Progenitor cell of endocrine pancreas (in vitro differentiated cells): Measurements from ENCODE around the gene MARCHF10. TPM values are rescaled to one million over a fixed set of nuclear protein-coding genes. Genes with fewer than 3 reads are reported as not detected.

Experiments
- DNase-seq: peaks from one replicate; pipeline ENCODE4 v3.0.0; 2021; ENCODE audit warnings: low spot score; ENCODE audit not compliant: unreplicated experiment
- H3K27ac Mint-ChIP-seq: 2 replicates; pipeline ENCODE4 v1.8.0; 2021; ENCODE audit warnings: mild to moderate bottlenecking, moderate library complexity, mixed read lengths
- H3K27me3 Mint-ChIP-seq: 2 replicates; pipeline ENCODE4 v1.8.0; 2021; ENCODE audit warnings: mixed read lengths
- H3K36me3 Mint-ChIP-seq: 2 replicates; pipeline ENCODE4 v1.8.0; 2022; ENCODE audit warnings: mixed read lengths; ENCODE audit not compliant: insufficient read depth
- H3K4me1 Mint-ChIP-seq: 2 replicates; pipeline ENCODE4 v1.8.0; 2021; ENCODE audit warnings: low read depth, mixed read lengths
- H3K4me3 Mint-ChIP-seq: 2 replicates; pipeline ENCODE4 v1.8.0; 2021; ENCODE audit warnings: low read depth, mild to moderate bottlenecking, moderate library complexity, mixed read lengths
- H3K9me3 Mint-ChIP-seq: 2 replicates; pipeline ENCODE4 v1.8.0; 2021; ENCODE audit warnings: low read depth, mixed read lengths
- total RNA-seq: library from RNA; stranded (reverse); gene quantifications from 2 replicates; pipeline ENCODE4 v1.2.1, GENCODE V29; 2021
- TF ChIP-seq, protein P1 (sequence below): fragments of 200-600 bp; sonication (generic); IDR thresholded peaks from one replicate; pipeline ENCODE4 v1.5.0; 2021; ENCODE audit warnings: antibody characterized with exemption, mild to moderate bottlenecking; ENCODE audit not compliant: unreplicated experiment

MARCHF10 gene
- total RNA-seq, 1 donor from 2014 or later = not detected

GRCh38 chr17:62658136-62658920, 149.8 kb downstream of the MARCHF10 start:
- no peaks in the 10 kb centered on the region for H3K36me3 Mint-ChIP-seq
- H3K4me3 Mint-ChIP-seq = no peak overlapping the region
- DNase-seq = no peak
- peaks cover 4% of the 10 kb centered on the region for H3K4me1 Mint-ChIP-seq
- peaks cover 7% of the 10 kb centered on the region for H3K9me3 Mint-ChIP-seq
- peaks cover 4% of the 10 kb centered on the region for H3K27me3 Mint-ChIP-seq
- TF ChIP-seq, protein P1, sequence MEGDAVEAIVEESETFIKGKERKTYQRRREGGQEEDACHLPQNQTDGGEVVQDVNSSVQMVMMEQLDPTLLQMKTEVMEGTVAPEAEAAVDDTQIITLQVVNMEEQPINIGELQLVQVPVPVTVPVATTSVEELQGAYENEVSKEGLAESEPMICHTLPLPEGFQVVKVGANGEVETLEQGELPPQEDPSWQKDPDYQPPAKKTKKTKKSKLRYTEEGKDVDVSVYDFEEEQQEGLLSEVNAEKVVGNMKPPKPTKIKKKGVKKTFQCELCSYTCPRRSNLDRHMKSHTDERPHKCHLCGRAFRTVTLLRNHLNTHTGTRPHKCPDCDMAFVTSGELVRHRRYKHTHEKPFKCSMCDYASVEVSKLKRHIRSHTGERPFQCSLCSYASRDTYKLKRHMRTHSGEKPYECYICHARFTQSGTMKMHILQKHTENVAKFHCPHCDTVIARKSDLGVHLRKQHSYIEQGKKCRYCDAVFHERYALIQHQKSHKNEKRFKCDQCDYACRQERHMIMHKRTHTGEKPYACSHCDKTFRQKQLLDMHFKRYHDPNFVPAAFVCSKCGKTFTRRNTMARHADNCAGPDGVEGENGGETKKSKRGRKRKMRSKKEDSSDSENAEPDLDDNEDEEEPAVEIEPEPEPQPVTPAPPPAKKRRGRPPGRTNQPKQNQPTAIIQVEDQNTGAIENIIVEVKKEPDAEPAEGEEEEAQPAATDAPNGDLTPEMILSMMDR = no peak
- H3K27ac Mint-ChIP-seq = no peak overlapping the region

DNA sequence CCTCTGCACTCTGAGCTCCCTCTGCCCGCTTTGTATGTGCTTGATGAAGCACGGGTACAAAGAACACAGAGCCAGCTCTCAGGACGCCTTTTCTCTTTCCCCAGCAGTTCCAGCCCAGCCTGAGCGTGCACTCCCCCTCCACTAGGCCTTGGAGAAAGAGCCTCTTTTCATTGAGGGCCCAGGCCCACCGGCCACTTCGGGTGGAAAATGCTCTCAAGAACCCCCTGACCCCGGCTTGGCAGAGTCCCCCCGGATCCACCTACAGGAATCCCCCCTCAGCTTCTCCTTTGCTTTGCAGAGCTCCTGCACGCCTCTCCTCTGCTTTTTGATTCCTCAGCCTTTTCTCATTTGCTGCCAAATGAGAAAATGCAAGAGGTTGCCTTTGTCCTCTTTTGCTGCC, 150.4 kb downstream of the MARCHF10 start:
- H3K9me3 Mint-ChIP-seq = peaks cover 7% of the 10 kb centered on the region
- peaks cover 4% of the 10 kb centered on the region for H3K27me3 Mint-ChIP-seq
- H3K4me3 Mint-ChIP-seq = no peak overlapping the region
- peaks cover 4% of the 10 kb centered on the region for H3K4me1 Mint-ChIP-seq
- no peak for DNase-seq
- TF ChIP-seq, protein P1 = no peak
- no peak overlapping the region for H3K27ac Mint-ChIP-seq
- H3K36me3 Mint-ChIP-seq = no peaks in the 10 kb centered on the region

GRCh38 chr17:62657145-62657665, 150.9 kb downstream of the MARCHF10 start:
- H3K4me3 Mint-ChIP-seq = no peak overlapping the region
- peaks cover 7% of the 10 kb centered on the region for H3K9me3 Mint-ChIP-seq
- no peak for DNase-seq
- peaks cover 4% of the 10 kb centered on the region for H3K27me3 Mint-ChIP-seq
- TF ChIP-seq, protein P1 = no peak
- no peak overlapping the region for H3K27ac Mint-ChIP-seq
- peaks cover 4% of the 10 kb centered on the region for H3K4me1 Mint-ChIP-seq
- H3K36me3 Mint-ChIP-seq = no peaks in the 10 kb centered on the region

DNA sequence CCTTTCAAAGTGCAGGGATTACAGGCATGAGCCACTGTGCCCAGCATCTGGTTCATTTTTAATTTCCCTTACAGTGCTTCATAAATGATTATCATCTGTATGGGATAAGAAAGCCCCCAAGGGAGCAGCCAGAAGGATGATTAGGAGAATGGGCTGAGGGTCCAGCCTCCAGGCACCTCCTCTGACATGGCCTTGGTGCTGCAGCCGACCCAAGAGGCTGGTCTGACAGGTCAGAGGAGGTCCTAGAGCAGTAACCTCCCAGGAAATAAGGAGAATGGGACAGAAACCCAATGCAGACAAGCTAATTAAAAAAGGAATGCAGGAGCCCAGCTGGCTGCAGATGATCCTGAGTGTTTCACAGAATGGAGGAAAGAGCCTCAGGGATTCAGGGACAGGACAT, 151.7 kb downstream of the MARCHF10 start:
- DNase-seq = no peak
- Mint-ChIP-seq H3K27ac (no peak overlapping the region), H3K4me1 (peaks cover 7% of the 10 kb centered on the region)

DNA sequence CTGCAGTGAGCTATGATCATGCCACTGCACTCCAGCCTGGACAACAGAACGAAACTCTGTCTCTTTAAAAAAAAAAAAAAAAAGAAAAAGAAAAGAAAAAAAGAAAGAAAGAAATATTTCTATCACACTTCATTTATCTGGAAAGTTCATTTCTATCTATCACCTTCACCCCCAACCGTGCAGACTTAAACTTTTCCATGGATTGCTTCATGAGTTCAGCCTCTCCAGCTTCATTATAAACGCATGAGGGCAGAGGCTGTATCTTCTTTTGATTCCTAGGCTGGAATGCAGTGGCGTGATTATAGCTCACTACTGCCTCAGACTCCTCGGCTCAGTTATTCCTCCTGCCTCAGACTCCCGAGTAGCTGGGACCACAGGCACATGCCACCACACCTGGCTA, 152.5 kb downstream of the MARCHF10 start:
- peaks cover 7% of the 10 kb centered on the region for H3K4me1 Mint-ChIP-seq

More for the DNA sequence above, 151.7 kb downstream of the MARCHF10 start:
- no peaks in the 10 kb centered on the region for H3K36me3 Mint-ChIP-seq
- TF ChIP-seq, protein P1 = no peak
- peaks cover 7% of the 10 kb centered on the region for H3K9me3 Mint-ChIP-seq
- H3K4me3 Mint-ChIP-seq = no peak overlapping the region
- peaks cover 11% of the 10 kb centered on the region for H3K27me3 Mint-ChIP-seq

More for the DNA sequence above, 152.5 kb downstream of the MARCHF10 start:
- peaks cover 2% of the 10 kb centered on the region for H3K9me3 Mint-ChIP-seq
- no peak overlapping the region for H3K27ac Mint-ChIP-seq
- TF ChIP-seq, protein P1 = no peak
- no peaks in the 10 kb centered on the region for H3K36me3 Mint-ChIP-seq
- H3K4me3 Mint-ChIP-seq = no peak overlapping the region
- H3K27me3 Mint-ChIP-seq = peaks cover 11% of the 10 kb centered on the region
- no peak for DNase-seq
